GM12878 (cell line): Measurements from ENCODE around the gene AP3D1. TPM values are rescaled to one million over a fixed set of nuclear protein-coding genes. Genes with fewer than 3 reads are reported as not detected.

Experiments
- ATF3 ChIP-seq: IDR thresholded peaks from 2 replicates; pipeline ENCODE4 v1.6.1; 2011; ENCODE audit warnings: low read depth, mild to moderate bottlenecking, low read length, moderate library complexity, borderline replicate concordance; ENCODE audit errors: extremely low read depth
- BACH1 ChIP-seq: fragments of 450-650 bp; IDR thresholded peaks from 2 replicates; pipeline ENCODE4 v1.6.1; 2017; ENCODE audit warnings: mild to moderate bottlenecking, borderline replicate concordance
- BHLHE40 ChIP-seq, 2 experiments: fragments of 450-650 bp in 1 of 2; IDR thresholded peaks; 2 replicates each; pipeline ENCODE4 v1.6.1; 2011 to 2017; ENCODE audit warnings: low read depth in 2 of 2, borderline replicate concordance in 1 of 2, improper control_type of control experiment in 1 of 2, low read length in 1 of 2, mild to moderate bottlenecking in 1 of 2
- BRCA1 ChIP-seq: IDR thresholded peaks from 2 replicates; pipeline ENCODE4 v1.6.1; 2011; ENCODE audit warnings: low read depth, low read length, improper control_type of control experiment
- CHD2 ChIP-seq: IDR thresholded peaks from 2 replicates; pipeline ENCODE4 v1.6.1; 2011; ENCODE audit warnings: low read depth, low read length, improper control_type of control experiment, borderline replicate concordance
- CREM ChIP-seq: IDR thresholded peaks from 2 replicates; pipeline ENCODE4 v1.6.1; 2014; ENCODE audit warnings: antibody characterized with exemption, low read depth
- DPF2 ChIP-seq: fragments of 450-650 bp; IDR thresholded peaks from 2 replicates; pipeline ENCODE4 v1.6.1; 2017; ENCODE audit warnings: mild to moderate bottlenecking
- EP300 ChIP-seq, 2 experiments: fragments of 150-350 bp in 1 of 2; IDR thresholded peaks; 2 replicates each; pipeline ENCODE4 v1.6.1; 2011 to 2012; ENCODE audit warnings: low read depth in 2 of 2, low read length in 2 of 2, borderline replicate concordance in 1 of 2, improper control_type of control experiment in 1 of 2, inconsistent platforms in 1 of 2; ENCODE audit not compliant: control insufficient read depth in 1 of 2
- FOS ChIP-seq: IDR thresholded peaks from 3 replicates; pipeline ENCODE4 v1.6.1; 2011; ENCODE audit warnings: borderline replicate concordance; ENCODE audit not compliant: insufficient read length; ENCODE audit errors: extremely low read depth
- HDGF ChIP-seq: fragments of 450-650 bp; IDR thresholded peaks from 2 replicates; pipeline ENCODE4 v1.6.1; 2016; ENCODE audit warnings: antibody characterized with exemption
- IKZF1 ChIP-seq: fragments of 450-650 bp; conservative IDR thresholded peaks from 2 replicates; pipeline ENCODE4 v1.6.1; 2017; ENCODE audit warnings: antibody characterized with exemption, mild to moderate bottlenecking
- IKZF2 ChIP-seq, 2 experiments: fragments of 450-650 bp; IDR thresholded peaks; 2 replicates each; pipeline ENCODE4 v1.6.1; 2017; ENCODE audit warnings: mild to moderate bottlenecking in 2 of 2, moderate library complexity in 2 of 2
- MEF2B ChIP-seq: fragments of 450-650 bp; IDR thresholded peaks from 2 replicates; pipeline ENCODE4 v1.6.1; 2018; ENCODE audit warnings: mild to moderate bottlenecking, moderate library complexity; ENCODE audit not compliant: partially characterized antibody, poor library complexity, severe bottlenecking
- MYC ChIP-seq: IDR thresholded peaks from 2 replicates; pipeline ENCODE4 v1.6.1; 2011; ENCODE audit warnings: mild to moderate bottlenecking, low read length, moderate library complexity, inconsistent platforms; ENCODE audit not compliant: insufficient read depth, insufficient replicate concordance, insufficient read length, severe bottlenecking
- NR2F1 ChIP-seq: fragments of 450-650 bp; conservative IDR thresholded peaks from 2 replicates; pipeline ENCODE4 v1.6.1; 2017; ENCODE audit warnings: mild to moderate bottlenecking
- POLR2A ChIP-seq: IDR thresholded peaks from 2 replicates; pipeline ENCODE4 v1.6.1; 2011; ENCODE audit warnings: low read depth, mild to moderate bottlenecking, low read length
- RAD21 ChIP-seq: IDR thresholded peaks from 2 replicates; pipeline ENCODE4 v1.6.1; 2011; ENCODE audit warnings: mild to moderate bottlenecking, low read depth, low read length, moderate library complexity; ENCODE audit not compliant: insufficient read depth
- RELA ChIP-seq: fragments of 450-650 bp; IDR thresholded peaks from 2 replicates; pipeline ENCODE4 v1.8.0; 2014; ENCODE audit warnings: borderline replicate concordance; ENCODE audit not compliant: partially characterized antibody
- RUNX3 ChIP-seq: IDR thresholded peaks from 2 replicates; pipeline ENCODE4 v1.6.1; 2012; ENCODE audit warnings: low read length, inconsistent platforms
- SMARCA5 ChIP-seq: fragments of 450-650 bp; IDR thresholded peaks from 2 replicates; pipeline ENCODE4 v1.6.1; 2017; ENCODE audit warnings: mild to moderate bottlenecking
- STAT1 ChIP-seq: fragments of 450-650 bp; conservative IDR thresholded peaks from 2 replicates; pipeline ENCODE4 v1.6.1; 2014; ENCODE audit warnings: antibody characterized with exemption, mild to moderate bottlenecking
- TARDBP ChIP-seq: IDR thresholded peaks from 2 replicates; pipeline ENCODE4 v1.6.1; 2016; ENCODE audit warnings: borderline replicate concordance
- TCF12 ChIP-seq: IDR thresholded peaks from 2 replicates; pipeline ENCODE4 v1.6.1; 2011; ENCODE audit warnings: low read depth, mild to moderate bottlenecking, low read length
- ZNF207 ChIP-seq: fragments of 450-650 bp; IDR thresholded peaks from 2 replicates; pipeline ENCODE4 v1.6.1; 2014; ENCODE audit warnings: antibody characterized with exemption, mild to moderate bottlenecking, borderline replicate concordance
- polyA plus RNA-seq, 11 experiments: library from polyadenylated mRNA; depleted of rRNA in 4 of 11; unstranded in 6 of 11; stranded (reverse) in 5 of 11; fragments of >200 nt; fragmentation: Nextera tagmentation in 4 of 11; fragmentation: Illumina TruSeq in 1 of 11; extraction: Ambion mirVana in 4 of 11; extraction: Trizol in 1 of 11; gene quantifications; 1 replicate in 1 of 11; 2 replicates in 10 of 11; pipeline versions ENCODE4 v1.2.1 to v1.2.3, GENCODE V29; 2011 to 2016; ENCODE audit warnings: inconsistent platforms in 2 of 11, missing spikeins in 2 of 11, low read depth in 1 of 11
- total RNA-seq, 4 experiments: library from RNA; depleted of rRNA in 3 of 4; stranded (reverse); fragments of >200 nt in 3 of 4; fragmentation: Illumina TruSeq in 1 of 4; extraction: Trizol in 1 of 4; gene quantifications; 2 replicates each; pipeline versions ENCODE4 v1.2.1 to v1.2.3, GENCODE V29; 2013 to 2021
- TF ChIP-seq, protein P1 (sequence below): fragments of 450-650 bp; IDR thresholded peaks from 2 replicates; pipeline ENCODE4 v1.6.1; 2018; ENCODE audit warnings: borderline replicate concordance, mild to moderate bottlenecking; ENCODE audit not compliant: partially characterized antibody
- TF ChIP-seq, protein P2 (sequence below): fragments of 450-650 bp; IDR thresholded peaks from 2 replicates; pipeline ENCODE4 v1.6.1; 2016; ENCODE audit warnings: mild to moderate bottlenecking

Gene AP3D1
- total and polyA plus RNA-seq, 10 of the 15 experiments (the other 5 are each of a cell fraction or from before 2014, with no cell fraction given), result 1.5 to 108 (median 59.1) TPM

- TF ChIP-seq ZNF207, result 0 out of 2 replicates have a peak, but pooled peaks have one; percentile 57
- TF ChIP-seq POLR2A, result peak; percentile 33; the same call in 1 of the 2 replicates
- no peak for TF ChIP-seq BRCA1
- no peak for TF ChIP-seq BACH1
- TF ChIP-seq IKZF2 (IDR thresholded peaks at IDR 0.05), result peak; percentile 61 to 78; a peak in 3 of 4 replicates
- TF ChIP-seq, protein P1, sequence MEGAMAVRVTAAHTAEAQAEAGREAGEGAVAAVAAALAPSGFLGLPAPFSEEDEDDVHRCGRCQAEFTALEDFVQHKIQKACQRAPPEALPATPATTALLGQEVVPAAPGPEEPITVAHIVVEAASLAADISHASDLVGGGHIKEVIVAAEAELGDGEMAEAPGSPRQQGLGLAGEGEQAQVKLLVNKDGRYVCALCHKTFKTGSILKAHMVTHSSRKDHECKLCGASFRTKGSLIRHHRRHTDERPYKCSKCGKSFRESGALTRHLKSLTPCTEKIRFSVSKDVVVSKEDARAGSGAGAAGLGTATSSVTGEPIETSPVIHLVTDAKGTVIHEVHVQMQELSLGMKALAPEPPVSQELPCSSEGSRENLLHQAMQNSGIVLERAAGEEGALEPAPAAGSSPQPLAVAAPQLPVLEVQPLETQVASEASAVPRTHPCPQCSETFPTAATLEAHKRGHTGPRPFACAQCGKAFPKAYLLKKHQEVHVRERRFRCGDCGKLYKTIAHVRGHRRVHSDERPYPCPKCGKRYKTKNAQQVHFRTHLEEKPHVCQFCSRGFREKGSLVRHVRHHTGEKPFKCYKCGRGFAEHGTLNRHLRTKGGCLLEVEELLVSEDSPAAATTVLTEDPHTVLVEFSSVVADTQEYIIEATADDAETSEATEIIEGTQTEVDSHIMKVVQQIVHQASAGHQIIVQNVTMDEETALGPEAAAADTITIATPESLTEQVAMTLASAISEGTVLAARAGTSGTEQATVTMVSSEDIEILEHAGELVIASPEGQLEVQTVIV, result no peak
- TF ChIP-seq, protein P2, sequence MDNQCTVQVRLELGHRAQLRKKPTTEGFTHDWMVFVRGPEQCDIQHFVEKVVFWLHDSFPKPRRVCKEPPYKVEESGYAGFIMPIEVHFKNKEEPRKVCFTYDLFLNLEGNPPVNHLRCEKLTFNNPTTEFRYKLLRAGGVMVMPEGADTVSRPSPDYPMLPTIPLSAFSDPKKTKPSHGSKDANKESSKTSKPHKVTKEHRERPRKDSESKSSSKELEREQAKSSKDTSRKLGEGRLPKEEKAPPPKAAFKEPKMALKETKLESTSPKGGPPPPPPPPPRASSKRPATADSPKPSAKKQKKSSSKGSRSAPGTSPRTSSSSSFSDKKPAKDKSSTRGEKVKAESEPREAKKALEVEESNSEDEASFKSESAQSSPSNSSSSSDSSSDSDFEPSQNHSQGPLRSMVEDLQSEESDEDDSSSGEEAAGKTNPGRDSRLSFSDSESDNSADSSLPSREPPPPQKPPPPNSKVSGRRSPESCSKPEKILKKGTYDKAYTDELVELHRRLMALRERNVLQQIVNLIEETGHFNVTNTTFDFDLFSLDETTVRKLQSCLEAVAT, result peak; percentile 14; the same call in 1 of the 2 replicates
- peak; percentile 80 to 93; a peak in 3 of 4 replicates for TF ChIP-seq BHLHE40 (IDR thresholded peaks at IDR 0.05; ENCODE audit: borderline replicate concordance in 1 of 2, low read depth in 2 of 2, low read length in 1 of 2)
- no peak for TF ChIP-seq MYC
- TF ChIP-seq IKZF1, result peak; percentile 82
- TF ChIP-seq STAT1, result 0 out of 2 replicates have a peak, but pooled peaks have one; percentile 20
- peak; percentile 59 for TF ChIP-seq RUNX3
- no peak for TF ChIP-seq FOS
- TF ChIP-seq HDGF, result peak; percentile 78
- peak; percentile 52; the same call in 1 of the 2 replicates for TF ChIP-seq SMARCA5
- peak; percentile 88 for TF ChIP-seq NR2F1
- peak; percentile 70 for TF ChIP-seq DPF2
- TF ChIP-seq RAD21, result no peak
- TF ChIP-seq TARDBP, result 0 out of 2 replicates have a peak, but pooled peaks have one; percentile 10
- no peak for TF ChIP-seq ATF3
- TF ChIP-seq TCF12, result 0 out of 2 replicates have a peak, but pooled peaks have one; percentile 66
- TF ChIP-seq RELA, result peak; percentile 93
- peak; percentile 23; the same call in 1 of the 2 replicates for TF ChIP-seq CHD2
- TF ChIP-seq CREM, result peak; percentile 42; the same call in 1 of the 2 replicates
- peak; percentile 82 for TF ChIP-seq MEF2B
- TF ChIP-seq EP300 (IDR thresholded peaks at IDR 0.05; ENCODE audit: borderline replicate concordance in 1 of 2, control insufficient read depth in 1 of 2, low read depth in 2 of 2, low read length in 2 of 2), result peak in 1 of 2 experiments; percentile 37; a peak in 1 of 4 replicates
These were observed 99.3 kb downstream of the AP3D1 start (continued) for GRCh38 chr19:2051773-2052704.
